HG02981 (cell line): ENCODE measurements around the gene CIDEA.

Source experiments
- ATAC-seq: cut with Tn5 transposase; IDR thresholded peaks from one replicate; pipeline ENCODE4 v1.9.1; 2021; ENCODE audit warnings: mild to moderate bottlenecking, moderate library complexity; ENCODE audit not compliant: unreplicated experiment

The CIDEA gene

GRCh38 chr18:12271376-12272235, 17.4 kb downstream of the CIDEA start:
- no peak for ATAC-seq

GRCh38 chr18:12274793-12275192, 20.6 kb downstream of the CIDEA start:
- no peak for ATAC-seq

GRCh38 chr18:12276736-12277554, 22.8 kb downstream of the CIDEA start:
- ATAC-seq = no peak

GRCh38 chr18:12278215-12278671, 24.1 kb downstream of the CIDEA start:
- no peak for ATAC-seq

GRCh38 chr18:12278741-12279682, 24.9 kb downstream of the CIDEA start:
- no peak for ATAC-seq

GRCh38 chr18:12279781-12280531, 25.8 kb downstream of the CIDEA start:
- no peak for ATAC-seq

GRCh38 chr18:12281861-12282260, 27.7 kb downstream of the CIDEA start:
- no peak for ATAC-seq

- no peak for ATAC-seq
Measured at GRCh38 chr18:12282442-12283039, 28.4 kb downstream of the CIDEA start.

- ATAC-seq = no peak
Measured at GRCh38 chr18:12283256-12283655, 29.1 kb downstream of the CIDEA start.

GRCh38 chr18:12283666-12284065, 29.5 kb downstream of the CIDEA start:
- ATAC-seq = no peak

- no peak for ATAC-seq
Measured at GRCh38 chr18:12287131-12287681, 33.0 kb downstream of the CIDEA start.

GRCh38 chr18:12287684-12288402, 33.7 kb downstream of the CIDEA start:
- no peak for ATAC-seq

GRCh38 chr18:12288403-12288755, 34.2 kb downstream of the CIDEA start:
- no peak for ATAC-seq

GRCh38 chr18:12290086-12290485, 35.9 kb downstream of the CIDEA start:
- ATAC-seq = no peak

GRCh38 chr18:12291161-12291560, 37.0 kb downstream of the CIDEA start:
- no peak for ATAC-seq

- ATAC-seq = no peak
Measured at GRCh38 chr18:12291690-12292089, 37.5 kb downstream of the CIDEA start.

GRCh38 chr18:12293831-12294230, 39.7 kb downstream of the CIDEA start:
- no peak for ATAC-seq

- ATAC-seq = no peak
Measured at GRCh38 chr18:12295389-12296086, 41.4 kb downstream of the CIDEA start.
